HS-5 (cell line): ENCODE data around the gene PDE6G.
"Not testable (repeated sequence)": the region's sequence is repeated elsewhere in the genome, so short reads cannot be mapped to it uniquely, and the experiment has no call there.

Experiments used
- DNase-seq: peaks from one replicate; pipeline ENCODE4 v3.0.0-alpha.2; 2012; ENCODE audit warnings: low read depth

The PDE6G gene

GRCh38 chr17:81635431-81635830, 20.9 kb downstream of the PDE6G start:
- DNase-seq: no peak

GRCh38 chr17:81631482-81631881, 24.9 kb downstream of the PDE6G start:
- no peak for DNase-seq

- DNase-seq: no peak
Measured at GRCh38 chr17:81630274-81630673, 26.1 kb downstream of the PDE6G start.

- no peak for DNase-seq
Measured at GRCh38 chr17:81621494-81622130, 34.7 kb downstream of the PDE6G start.

- not testable (repeated sequence) for DNase-seq
Measured at GRCh38 chr17:81618307-81618706, 38.0 kb downstream of the PDE6G start.

GRCh38 chr17:81616877-81617276, 39.5 kb downstream of the PDE6G start:
- DNase-seq: no peak

- DNase-seq: no peak
Measured at GRCh38 chr17:81615401-81615930, 40.9 kb downstream of the PDE6G start.

- DNase-seq: no peak
Measured at GRCh38 chr17:81612172-81612970, 44.0 kb downstream of the PDE6G start.

- no peak for DNase-seq
Measured at GRCh38 chr17:81609541-81610311, 46.6 kb downstream of the PDE6G start.

GRCh38 chr17:81608605-81609004, 47.7 kb downstream of the PDE6G start:
- DNase-seq: no peak

- DNase-seq: no peak
Measured at GRCh38 chr17:81608082-81608481, 48.3 kb downstream of the PDE6G start.

GRCh38 chr17:81607431-81607830, 48.9 kb downstream of the PDE6G start:
- DNase-seq: no peak

GRCh38 chr17:81603846-81604610, 52.3 kb downstream of the PDE6G start:
- DNase-seq: no peak

- DNase-seq: no peak
Measured at GRCh38 chr17:81601525-81602120, 54.7 kb downstream of the PDE6G start.
